Activated gamma-delta T cell treated with Interleukin-2 at 50 U/mL for 16 hours (primary cell): ENCODE measurements around the gene TMEM14C.
"Not testable (repeated sequence)": the region's sequence is repeated elsewhere in the genome, so short reads cannot be mapped to it uniquely, and the experiment has no call there.

ENCODE experiments used
- DNase-seq: peaks from one replicate; pipeline ENCODE4 v3.0.0-alpha.2; 2020

Gene TMEM14C

DNA sequence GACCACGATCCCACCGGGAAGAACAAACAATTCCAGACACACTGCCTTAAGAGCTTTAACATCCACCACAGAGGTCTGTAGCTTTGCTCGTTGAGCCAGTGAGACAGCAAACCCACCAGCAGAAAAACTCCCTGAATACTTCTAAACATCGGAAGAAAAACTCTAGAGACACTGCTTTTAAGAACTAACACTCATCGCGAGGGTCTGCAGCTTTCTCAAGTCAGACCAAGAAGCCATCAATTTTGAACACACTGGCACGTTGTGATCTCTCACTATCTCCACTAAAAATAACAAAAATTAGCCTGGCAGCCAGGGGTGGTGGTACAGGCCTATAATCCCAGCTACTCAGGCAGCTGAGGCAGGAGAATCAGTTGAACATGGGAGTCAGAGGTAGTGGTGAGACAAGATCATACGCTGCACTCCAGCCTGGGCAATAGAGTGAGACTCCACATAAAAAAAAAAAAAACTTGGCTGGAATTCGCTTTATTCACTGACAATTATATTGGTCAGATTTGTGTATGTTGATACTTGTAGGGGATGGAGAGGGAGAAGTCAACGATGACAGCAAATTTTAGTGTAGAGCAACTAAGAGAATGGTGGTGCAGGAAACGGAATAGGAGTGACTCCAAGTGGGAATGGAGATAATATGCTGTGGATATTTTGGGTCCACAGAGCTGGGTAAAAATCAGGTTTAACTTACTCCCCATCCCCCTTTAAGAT, 860 bp upstream of the TMEM14C start:
- no peak for DNase-seq

DNA sequence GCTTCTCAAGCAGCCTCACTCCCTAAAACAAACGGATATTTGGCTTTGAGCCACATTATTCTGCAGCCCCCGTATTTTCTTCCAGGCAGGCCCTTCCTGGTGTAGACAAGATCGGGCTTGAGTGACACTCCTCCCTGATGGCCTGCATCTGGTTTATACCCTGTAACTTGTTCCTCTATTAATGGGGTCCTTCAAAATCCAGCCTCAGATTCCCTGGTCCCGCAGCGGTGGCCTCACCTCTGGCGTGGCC, 375 bp upstream of the TMEM14C start:
- DNase-seq, result no peak

DNA sequence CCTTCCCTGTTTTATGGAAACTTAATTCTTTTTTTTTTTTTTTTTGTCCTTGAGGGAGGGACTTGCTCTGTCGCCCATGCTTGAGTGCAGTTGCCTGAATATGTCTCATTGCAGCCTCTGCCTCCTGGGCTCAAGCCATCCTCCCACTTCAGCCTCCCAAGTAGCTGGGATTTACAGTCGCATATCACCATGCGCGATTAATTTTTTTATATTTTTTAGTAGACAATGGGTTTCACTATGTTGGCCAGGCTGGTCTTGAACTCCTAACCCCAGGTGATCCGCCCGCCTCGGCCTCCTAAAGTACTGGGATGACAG, 654 bp downstream of the TMEM14C start:
- DNase-seq, result no peak

DNA sequence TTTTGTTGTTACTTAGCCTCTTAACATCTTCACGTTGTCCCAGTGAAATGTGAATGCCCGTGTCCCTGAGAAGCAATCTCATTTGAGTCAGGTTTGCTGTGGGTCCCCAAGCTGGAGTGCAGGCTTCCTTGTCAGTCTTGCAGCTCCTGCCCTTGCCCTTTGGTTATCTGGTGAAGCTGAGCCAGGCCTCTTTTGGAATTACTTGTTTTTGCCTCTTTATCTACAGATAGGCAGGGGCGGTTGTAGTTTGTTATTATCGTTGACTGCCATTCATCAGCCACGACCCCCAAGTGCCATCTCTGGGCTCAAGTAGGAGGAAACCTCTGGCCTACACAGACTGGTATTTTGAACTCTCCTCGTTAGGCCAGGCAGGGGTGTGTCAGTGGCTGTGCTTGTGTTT, 2.2 kb downstream of the TMEM14C start:
- no peak for DNase-seq

DNA sequence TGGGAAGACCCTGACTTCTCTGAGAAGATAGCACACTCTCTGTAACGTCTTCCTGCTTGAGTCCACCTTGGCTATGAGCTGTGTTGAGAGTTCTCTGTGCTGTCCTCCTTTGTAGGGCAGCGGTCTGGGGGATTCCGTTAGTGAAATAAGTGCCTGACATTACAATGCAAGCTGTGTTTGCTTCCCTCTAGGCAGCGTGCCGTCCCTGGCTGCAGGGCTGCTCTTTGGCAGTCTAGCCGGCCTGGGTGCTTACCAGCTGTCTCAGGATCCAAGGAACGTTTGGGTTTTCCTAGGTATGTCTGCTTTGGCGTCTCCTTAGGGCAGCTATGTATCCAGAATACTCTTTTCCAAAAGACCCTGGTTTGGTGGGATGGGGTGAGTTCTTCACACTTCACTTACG, 2.8 kb downstream of the TMEM14C start:
- DNase-seq, result no peak

DNA sequence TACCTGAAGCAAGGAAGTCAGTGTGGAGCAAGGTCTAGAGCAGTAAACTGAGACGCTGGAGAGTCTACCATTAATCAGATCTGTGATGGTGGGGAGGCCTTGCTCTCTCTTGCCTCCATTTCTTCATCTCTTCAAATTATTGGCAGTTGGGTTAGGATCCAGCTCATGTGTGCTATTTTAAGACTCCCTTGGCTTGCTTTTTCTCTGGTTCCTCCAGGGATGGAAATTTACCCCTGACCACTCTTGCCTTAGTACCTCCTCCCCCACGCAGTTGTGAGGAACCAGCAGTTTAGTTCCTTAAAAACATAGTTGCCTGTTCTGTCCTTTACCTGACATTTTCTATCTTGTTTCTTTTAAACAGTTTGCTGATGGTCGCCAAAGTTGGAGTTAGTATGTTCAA, 7.4 kb downstream of the TMEM14C start:
- no peak for DNase-seq

DNA sequence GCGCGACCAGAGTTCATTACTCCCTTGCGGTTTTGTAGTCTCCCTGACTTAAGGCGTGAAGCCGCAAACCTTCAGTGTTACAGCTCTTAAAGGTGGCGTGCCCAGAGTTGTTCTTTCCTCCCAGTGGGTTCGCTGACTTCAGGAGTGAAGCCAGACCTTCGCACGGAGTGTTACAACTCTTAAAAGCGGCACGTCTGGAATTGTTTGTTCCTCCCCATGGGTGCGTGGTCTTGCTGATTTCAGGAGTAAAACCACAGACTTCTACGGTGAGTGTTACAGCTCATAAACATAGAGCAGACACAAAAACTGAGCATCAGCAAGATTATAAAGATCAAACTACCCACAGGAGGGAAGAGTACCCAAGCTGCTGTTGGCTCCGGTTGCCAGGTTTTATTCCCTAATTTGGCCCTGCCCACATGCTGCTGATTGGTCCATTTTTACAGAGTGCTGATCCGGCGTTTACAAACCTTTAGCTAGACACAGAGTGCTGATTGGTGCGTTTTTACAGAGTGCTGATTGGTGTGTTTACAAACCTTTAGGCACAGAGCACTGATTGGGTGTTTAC, 10.4 kb downstream of the TMEM14C start:
- DNase-seq, result no peak

DNA sequence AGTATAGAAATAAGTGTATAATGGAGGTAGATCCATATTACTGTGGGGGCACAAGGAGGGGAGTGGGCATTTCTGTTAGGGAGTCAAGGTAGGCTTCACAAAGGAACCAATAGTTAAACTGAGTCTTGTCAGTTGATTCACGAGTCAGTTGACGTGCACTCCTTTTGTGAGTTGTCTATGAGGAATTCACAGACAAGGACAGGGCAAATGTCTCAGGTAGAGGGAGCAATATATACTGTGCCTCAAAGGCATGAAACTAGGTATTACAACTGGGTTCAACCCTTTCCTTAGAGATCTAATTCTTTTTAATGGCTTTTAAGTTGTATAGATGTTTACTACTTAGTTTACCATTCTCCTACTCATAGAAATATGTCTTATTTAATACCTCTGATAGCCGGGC, 11.0 kb downstream of the TMEM14C start:
- no peak for DNase-seq

DNA sequence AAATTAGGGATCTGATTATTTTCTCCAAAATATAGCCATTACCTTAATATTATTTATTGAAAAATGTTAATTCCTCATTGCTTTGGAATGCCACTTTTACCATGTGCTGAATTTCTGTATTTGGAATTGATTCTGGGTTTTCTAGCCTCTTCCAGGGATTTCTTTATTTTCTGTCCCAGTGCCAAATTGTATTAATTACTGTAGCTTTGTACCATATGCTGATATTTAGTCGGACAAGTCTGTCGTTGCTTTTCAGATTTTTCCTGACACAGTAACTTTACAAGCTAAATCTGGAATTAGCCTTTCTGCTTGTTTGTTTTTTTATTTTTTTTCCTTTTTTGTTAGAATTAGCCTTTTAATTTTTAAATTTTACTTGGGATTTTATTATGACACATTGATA, 13.9 kb downstream of the TMEM14C start:
- DNase-seq, result no peak

DNA sequence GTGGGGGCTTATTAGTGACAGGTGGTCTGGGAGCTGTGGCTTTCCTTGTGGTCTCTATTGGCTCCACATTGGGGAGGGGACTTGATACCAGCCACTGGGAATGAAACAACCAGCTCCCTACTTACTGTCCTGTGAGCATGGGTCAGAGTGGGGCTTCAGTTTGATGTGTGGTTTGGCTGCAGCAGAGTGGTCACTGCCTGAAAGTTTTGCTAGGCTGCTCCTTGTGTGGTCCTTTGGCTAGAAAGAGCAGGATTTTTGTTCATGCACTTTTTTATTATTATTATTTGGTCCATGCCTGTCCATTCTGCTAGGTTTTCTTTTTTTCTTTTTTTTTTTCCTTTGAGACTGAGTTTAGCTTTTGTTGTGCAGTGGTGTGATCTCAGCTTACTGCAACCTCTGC, 17.2 kb downstream of the TMEM14C start:
- DNase-seq, result no peak

DNA sequence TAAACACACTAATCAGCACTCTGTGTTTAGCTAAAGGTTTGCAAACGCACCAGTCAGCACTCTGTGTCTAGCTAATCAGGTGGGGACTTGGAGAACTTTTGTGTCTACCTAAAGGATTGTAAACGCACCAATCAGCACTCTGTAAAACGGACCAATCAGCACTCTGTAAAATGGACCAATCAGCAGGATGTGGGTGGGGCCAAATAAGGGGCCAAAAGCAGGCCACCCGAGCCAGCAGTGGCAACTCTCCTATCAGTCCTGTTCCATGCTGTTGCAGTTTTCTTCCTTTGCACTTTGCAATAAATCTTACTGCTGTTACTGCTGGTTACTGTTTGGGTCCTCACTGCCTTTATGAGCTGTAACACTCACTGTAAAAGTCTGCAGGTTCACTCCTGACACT, 18.8 kb downstream of the TMEM14C start:
- DNase-seq, result not testable (repeated sequence)

DNA sequence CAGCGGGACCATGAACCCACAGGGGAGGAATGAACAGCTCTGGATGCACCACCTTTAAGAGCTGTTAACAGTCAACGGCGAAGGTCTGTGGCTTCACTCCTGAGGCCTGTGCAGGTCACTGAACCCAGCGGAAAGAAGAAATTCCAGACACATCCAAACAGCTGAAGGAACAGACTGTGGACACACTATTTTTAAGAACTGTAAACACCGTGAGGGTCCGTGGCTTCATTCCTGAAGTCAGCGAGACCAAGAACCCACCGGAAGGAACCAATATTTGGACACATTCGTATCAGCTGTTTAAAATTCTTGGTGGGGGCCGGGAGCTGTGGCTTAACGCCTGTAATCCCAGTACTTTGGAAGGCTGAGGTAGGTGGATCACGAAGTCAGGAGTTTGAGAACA, 19.4 kb downstream of the TMEM14C start:
- no peak for DNase-seq

DNA sequence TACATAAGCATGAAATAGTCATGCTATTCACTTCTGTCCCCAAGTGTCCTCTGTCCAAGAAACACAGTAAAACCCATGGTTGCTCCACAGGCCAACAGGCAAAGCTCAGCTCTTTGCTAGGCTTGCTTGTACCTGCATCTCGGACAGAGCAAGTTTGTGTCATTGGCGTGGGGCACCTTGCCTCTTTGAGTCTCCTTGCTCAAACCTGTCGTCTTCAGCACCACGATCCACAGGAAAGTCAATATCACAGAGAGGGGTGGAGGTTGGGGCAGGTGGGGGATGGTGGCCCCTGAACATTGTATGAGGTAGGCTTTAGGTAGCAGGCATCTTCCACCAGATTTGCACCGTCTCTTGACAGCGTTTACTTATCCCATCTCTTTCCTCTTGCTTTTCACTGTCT, 20.6 kb downstream of the TMEM14C start:
- DNase-seq, result no peak

DNA sequence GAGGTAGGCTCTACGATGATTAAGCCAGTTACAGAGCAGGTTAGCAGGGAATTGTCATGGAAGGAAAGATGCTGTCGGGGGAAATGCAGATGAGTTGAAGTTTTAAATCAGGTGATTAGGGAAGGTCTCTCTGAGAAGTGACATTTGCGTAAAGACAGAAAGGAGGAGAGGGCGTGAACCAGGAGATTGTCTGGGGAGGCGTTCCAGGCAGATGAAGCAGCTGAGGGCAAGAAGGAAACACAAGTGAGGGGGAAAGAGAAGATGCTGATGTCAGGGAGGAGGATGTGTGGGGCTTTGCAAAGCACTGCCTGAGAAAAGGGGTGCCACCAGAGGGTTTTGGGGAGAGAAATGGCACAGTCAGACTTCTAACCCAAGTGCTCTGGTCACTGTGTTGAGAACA, 22.2 kb downstream of the TMEM14C start:
- no peak for DNase-seq

DNA sequence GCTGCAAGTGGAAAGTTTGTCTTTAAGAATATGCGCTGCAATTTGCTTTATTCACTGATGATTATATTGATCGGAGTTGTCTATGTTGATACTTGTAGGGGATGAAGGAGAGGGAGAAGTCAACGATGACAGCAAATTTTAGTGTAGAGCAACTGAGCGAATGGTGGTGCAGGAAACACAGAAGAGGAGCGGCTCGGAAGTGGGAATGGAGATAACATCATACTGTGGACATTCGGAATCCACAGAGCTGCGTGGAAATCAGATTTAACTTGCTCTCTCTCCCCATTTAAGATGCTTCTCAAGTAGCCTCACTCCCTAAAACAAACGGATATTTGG, 24.0 kb downstream of the TMEM14C start:
- DNase-seq, result no peak

DNA sequence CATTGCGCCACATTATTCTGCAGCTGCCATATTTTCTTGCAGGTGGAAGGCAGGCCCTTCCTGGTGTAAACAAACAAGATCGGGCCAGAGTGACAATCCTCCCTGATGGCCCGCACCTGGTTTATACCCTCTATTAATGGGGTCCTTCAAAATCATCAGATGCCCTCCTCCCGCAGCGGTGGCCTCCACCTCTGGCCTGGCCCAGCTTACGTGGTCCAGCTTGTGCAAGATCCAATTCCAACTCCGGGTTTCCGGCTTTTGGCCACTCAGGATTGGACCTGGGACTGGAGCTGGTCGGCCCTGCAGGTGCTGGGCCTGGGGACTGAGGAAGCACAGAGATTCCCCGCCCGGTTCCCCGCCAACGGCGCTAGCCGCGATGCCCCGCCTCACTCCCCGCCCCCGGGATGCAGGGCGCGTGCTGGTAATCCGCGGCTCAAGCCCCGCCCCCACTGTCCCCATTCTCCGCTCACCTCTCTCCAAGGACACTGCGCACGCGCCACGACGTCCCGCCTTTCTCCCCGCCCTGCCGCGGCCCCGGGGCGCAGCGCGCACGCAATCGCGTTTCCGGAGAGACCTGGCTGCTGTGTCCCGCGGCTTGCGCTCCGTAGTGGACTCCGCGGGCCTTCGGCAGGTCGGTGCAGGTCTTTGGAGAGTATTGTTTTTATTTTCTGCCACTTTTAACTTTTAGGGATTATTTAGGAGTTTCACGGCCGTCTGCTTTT, 24.5 kb downstream of the TMEM14C start, which contains the start of gene TMEM14B:
TMEM14B (plus strand) TSS at position 555 of the 722 bp plus-strand sequence. CDS start 1,441 bp downstream, outside the sequence.
- peak; percentile 100 for DNase-seq

DNA sequence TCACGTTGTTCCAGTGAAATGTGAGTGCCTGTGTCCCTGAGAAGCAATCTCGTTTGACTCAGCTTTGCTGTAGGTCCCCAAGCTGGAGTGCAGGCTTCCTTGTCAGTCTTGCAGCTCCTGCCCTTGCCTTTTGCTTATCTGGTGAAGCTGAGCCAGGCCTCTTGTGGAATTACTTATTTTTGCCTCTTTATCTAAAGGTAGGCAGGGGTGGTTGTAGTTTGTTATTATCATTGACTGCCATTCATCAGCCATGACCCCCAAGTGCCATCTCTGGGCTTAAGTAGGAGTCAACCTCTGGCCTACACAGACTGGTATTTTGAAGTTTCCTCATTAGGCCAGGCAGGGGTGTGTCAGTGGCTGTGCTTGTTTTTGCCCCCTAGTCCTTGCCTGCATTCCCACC, 26.9 kb downstream of the TMEM14C start:
- no peak for DNase-seq

DNA sequence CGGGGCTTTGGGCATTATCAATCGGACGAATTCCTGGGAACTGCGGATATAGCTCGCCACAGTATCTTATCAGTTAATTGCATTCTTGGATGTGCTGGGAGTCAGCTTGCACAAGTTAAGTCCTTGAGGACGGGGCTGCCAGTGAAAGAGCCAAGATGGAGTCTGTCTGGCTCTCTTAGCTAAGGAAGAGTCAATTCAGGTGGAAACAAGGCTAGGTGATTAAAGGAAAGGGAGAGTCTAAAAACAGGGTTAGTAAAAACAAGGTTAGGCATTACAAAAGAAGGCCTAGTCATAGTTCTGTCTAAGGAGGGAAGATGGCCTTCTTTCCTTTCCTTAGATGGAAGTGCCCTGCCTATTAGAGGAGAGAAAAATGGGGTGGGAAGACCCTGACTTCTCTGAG, 27.7 kb downstream of the TMEM14C start:
- DNase-seq, result not testable (repeated sequence)

DNA sequence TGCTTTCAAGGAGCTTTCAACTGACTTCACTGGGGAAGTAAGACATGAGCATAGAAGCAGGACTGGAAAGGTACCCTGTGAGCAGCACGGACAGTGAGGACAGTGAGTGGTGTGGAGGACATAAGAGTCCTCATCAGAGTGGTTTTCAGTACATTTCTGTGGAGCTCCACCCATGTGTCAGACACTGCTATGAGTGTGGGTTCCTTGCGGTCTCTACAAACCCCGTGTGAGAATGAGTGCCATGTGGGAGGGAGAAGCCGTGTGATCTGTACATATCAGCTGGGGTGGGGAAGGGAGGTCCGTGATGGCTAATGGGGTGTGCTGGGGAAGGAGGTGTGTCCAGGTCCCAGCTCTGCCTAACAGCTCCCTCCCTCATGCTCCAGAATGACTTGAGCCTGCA, 28.9 kb downstream of the TMEM14C start:
- not testable (repeated sequence) for DNase-seq

DNA sequence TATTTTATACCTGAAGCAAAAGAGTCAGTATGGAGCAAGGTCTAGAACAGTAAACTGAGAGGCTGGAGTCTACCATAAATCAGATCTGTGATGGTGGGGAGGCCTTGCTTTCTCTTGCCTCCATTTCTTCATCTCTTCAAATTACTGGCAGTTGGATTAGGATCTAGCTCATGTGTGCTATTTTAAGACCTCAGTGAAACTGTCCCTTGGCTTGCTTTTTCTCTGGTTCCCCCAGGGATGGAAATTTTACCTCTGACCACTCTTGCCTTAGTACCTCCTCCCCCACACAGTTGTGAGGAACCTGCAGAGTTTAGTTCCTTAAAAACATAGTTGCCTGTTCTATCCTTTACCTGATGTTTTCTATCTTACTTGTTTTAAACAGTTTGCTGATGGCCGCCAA, 33.2 kb downstream of the TMEM14C start:
- no peak for DNase-seq

DNA sequence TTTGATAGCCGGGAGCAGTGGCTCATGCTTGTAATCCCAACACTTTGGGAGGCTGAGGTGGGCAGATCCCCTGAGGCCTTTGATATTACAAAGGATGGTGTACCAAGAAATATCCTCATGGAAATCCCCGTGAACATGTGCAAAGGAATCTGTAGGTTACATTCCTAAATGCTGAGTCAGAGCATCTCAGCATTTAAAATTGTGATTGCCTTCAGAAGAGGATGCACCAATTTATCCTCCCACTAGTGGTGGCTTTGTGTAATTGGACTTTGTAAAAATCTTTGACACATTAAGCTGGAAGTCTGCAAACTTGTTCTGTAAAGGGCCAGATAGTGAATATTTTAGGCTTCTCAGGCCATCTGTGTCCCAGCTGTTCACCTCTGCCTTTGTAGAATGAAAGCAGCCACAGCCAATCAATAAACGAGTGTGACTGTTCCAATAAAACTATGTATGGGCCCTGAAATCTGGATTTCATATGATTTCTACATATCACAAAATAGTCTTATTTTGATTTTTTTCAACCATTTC, 36.5 kb downstream of the TMEM14C start:
- no peak for DNase-seq

DNA sequence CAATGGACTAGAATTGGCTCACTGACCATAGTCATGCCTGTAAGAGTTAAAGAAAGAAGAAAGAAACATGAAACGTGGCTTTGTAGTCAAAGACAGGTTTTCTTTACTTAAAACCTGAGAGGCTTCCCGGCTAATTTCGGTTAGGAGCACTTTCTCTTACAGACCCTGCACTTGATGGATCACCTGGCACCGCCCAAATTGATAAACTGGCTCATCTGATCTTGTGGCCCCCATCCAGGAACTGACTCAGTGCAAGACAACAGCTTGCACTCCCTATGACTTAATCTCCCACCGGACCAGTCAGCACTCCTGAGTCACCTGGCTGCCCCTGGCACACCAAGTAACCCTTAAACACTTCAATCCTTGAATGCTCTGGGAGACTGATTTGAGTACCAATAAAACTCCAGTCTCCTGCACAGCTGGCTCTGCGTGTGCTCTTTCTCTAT, 37.0 kb downstream of the TMEM14C start:
- no peak for DNase-seq

DNA sequence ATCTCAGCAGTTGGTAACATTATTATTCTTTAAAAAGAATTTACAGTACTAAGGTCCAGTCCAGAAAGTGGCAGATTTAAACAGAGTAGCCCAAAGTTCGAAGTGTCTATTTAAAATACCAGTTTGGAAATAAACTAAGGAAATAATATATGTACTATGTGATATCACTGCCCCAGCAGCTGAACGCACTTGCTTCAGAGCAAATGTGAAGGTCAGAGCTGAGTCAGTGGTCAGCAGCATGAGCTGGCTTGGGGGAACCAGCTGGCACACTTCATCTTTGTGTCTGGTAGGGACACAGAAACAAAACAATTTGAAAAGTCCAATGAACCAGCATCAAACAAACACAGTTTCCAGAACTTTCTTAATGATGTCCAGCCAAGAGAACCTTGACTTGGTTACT, 40.1 kb downstream of the TMEM14C start:
- DNase-seq, result no peak

DNA sequence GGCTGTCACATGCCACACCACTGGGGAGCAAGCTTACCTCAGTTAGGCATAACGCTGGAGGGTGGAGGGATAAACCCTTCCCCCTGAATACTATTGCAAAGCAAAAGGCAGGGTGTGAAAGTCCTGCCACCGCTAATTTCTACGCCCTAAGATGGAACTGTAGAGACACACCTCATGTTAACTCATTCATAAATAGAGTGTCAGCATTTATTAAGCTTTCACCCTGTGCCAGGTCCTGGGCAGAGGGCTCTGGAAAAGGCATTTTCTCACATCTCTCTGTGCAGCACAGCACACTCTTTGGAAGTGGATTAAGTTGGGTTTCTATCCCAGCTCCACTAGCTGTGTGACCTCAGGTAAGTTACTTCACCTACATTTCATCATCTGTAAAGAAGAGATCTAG, 46.5 kb downstream of the TMEM14C start:
- no peak for DNase-seq
